AG09309 (cell line): Measurements from ENCODE around the gene MRPL36.
"Not testable (repeated sequence)": the region's sequence is repeated elsewhere in the genome, so short reads cannot be mapped to it uniquely, and the experiment has no call there.

Experiments
- DNase-seq: peaks from one replicate; pipeline ENCODE4 v3.0.0-alpha.2; 2010; ENCODE audit warnings: low read depth
- H3K4me3 ChIP-seq: 2 replicates; pipeline ENCODE4 v1.5.1; 2011; ENCODE audit warnings: mild to moderate bottlenecking, low read depth, low read length, moderate library complexity; ENCODE audit not compliant: control insufficient read depth
- TF ChIP-seq, protein P1 (sequence below): IDR thresholded peaks from 2 replicates; pipeline ENCODE4 v1.5.1; 2011; ENCODE audit warnings: mild to moderate bottlenecking, low read depth, low read length, inconsistent platforms; ENCODE audit not compliant: insufficient read depth, control insufficient read depth; ENCODE audit errors: missing control alignments

MRPL36 gene

DNA sequence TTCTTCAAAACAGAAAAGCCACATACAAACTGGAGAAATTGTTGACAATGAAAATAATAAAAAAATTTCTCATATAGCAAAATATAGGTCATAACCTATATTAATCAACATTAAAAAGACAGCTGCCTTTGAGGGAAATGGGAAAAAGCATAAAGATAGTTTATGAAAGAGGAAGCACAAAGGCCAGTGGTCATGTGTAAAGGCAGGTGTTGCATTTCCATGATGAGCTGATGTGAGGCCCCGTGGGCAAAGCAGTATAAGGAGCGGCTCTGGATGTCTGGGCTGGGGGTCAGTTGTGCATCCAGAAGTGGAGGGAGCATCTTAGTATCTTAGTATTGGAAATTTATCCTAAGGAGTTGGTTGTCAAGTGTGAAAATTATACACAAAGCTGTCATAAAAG is 19.8 kb upstream of the MRPL36 start:
- no peak overlapping the region for H3K4me3 ChIP-seq
- TF ChIP-seq, protein P1, sequence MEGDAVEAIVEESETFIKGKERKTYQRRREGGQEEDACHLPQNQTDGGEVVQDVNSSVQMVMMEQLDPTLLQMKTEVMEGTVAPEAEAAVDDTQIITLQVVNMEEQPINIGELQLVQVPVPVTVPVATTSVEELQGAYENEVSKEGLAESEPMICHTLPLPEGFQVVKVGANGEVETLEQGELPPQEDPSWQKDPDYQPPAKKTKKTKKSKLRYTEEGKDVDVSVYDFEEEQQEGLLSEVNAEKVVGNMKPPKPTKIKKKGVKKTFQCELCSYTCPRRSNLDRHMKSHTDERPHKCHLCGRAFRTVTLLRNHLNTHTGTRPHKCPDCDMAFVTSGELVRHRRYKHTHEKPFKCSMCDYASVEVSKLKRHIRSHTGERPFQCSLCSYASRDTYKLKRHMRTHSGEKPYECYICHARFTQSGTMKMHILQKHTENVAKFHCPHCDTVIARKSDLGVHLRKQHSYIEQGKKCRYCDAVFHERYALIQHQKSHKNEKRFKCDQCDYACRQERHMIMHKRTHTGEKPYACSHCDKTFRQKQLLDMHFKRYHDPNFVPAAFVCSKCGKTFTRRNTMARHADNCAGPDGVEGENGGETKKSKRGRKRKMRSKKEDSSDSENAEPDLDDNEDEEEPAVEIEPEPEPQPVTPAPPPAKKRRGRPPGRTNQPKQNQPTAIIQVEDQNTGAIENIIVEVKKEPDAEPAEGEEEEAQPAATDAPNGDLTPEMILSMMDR: no peak
- no peak for DNase-seq

- no peak for DNase-seq
- H3K4me3 ChIP-seq: no peak overlapping the region
- TF ChIP-seq, protein P1: no peak
These were observed 19.1 kb upstream of the MRPL36 start for GRCh38 chr5:1818784-1819183.

GRCh38 chr5:1817261-1818043 is 17.8 kb upstream of the MRPL36 start:
- DNase-seq: no peak
- TF ChIP-seq, protein P1: no peak
- no peak overlapping the region for H3K4me3 ChIP-seq

GRCh38 chr5:1816495-1817089 is 17.0 kb upstream of the MRPL36 start:
- not testable (repeated sequence) for H3K4me3 ChIP-seq, DNase-seq

DNA sequence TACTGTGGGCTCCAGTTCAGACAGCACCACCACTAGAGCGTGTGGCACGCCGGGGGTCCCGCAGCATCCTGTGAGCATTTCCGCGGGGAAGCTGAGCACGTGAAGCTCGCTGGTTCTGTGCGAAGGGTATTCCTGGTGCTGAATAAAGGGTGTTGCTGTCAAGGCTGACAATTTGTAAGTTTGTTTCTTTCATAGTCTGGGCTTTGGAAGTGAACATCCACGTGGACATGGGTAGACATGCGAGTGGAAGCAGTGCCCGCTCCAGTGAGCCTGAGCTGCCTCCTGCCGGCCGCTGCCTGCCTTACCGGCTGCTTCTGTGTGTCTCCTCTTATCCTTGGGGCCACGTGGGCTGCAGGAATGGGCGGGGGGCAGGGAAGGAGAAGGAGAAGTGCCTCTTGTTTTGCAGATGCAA is 16.2 kb upstream of the MRPL36 start:
- TF ChIP-seq, protein P1: no peak
- DNase-seq: no peak

GRCh38 chr5:1815071-1815786 is 15.6 kb upstream of the MRPL36 start:
- TF ChIP-seq, protein P1: no peak
- H3K4me3 ChIP-seq: no peak overlapping the region
- DNase-seq: no peak

More for the DNA sequence above, 16.2 kb upstream of the MRPL36 start:
- H3K4me3 ChIP-seq: no peak overlapping the region

GRCh38 chr5:1814183-1815020 is 14.8 kb upstream of the MRPL36 start:
- no peak overlapping the region for H3K4me3 ChIP-seq
- TF ChIP-seq, protein P1: no peak
- DNase-seq: no peak
